Motor neuron (in vitro differentiated cells): ENCODE data around the gene RASSF5. TPM values are rescaled to one million over a fixed set of nuclear protein-coding genes. Genes with fewer than 3 reads are reported as not detected.

Experiments
- ATAC-seq, 8 experiments: fragments of 200-7000 bp; cut with Tn5 transposase; replicated peaks in 6 of 8; 2 replicates each; pipeline ENCODE4 v1.8.0; 2021; ENCODE audit warnings: mild to moderate bottlenecking in 8 of 8, moderate library complexity in 8 of 8
- H3K27ac ChIP-seq, 2 donors: fragments of 250-450 bp; sonication (Bioruptor Pico); 2 replicates each; pipeline ENCODE4 v1.9.0; 2021; ENCODE audit warnings: antibody characterized with exemption in 2 of 2, mild to moderate bottlenecking in 2 of 2, moderate library complexity in 1 of 2
- H3K4me1 ChIP-seq, 2 donors: fragments of 250-450 bp; sonication (Bioruptor Pico); replicated peaks in 1 of 2; 2 replicates each; pipeline ENCODE4 v1.6.1; 2021; ENCODE audit warnings: antibody characterized with exemption in 2 of 2, mild to moderate bottlenecking in 2 of 2, moderate library complexity in 1 of 2
- H3K4me3 ChIP-seq, 5 donors: fragments of 250-450 bp; sonication (Bioruptor Pico); 2 replicates each; pipeline ENCODE4 v1.9.0; 2021; ENCODE audit warnings: antibody characterized with exemption in 5 of 5, mild to moderate bottlenecking in 5 of 5, moderate library complexity in 4 of 5
- whole genome bisulfite sequencing, 10 experiments: fragments of 450-650 bp; shearing (Covaris generic); methylation state at CpG; one replicate each; pipeline ENCODE4 v1.0.0; 2022; 5-methylcytosine and 5-hydroxymethylcytosine counted together
- in situ Hi-C, 9 experiments: fragments of 400-800 bp; cut with MboI; loops; one replicate each; pipeline ENCODE4 v1.15.0; 2021; ENCODE audit warnings: low sequenced_read_pairs in 9 of 9, low pct_unique_long_range_greater_than_20kb in 2 of 9; ENCODE audit not compliant: unreplicated experiment in 9 of 9
- total RNA-seq, 8 experiments: library from RNA; unstranded; fragments of 300-600 nt; gene quantifications; 2 replicates each; pipeline versions ENCODE4 v1.2.3 to v1.2.4, GENCODE V29; 2022

Gene RASSF5
- total RNA-seq, 8 experiments from 2014 or later: 0.81 to 7.6 (median 5.5) TPM

DNA sequence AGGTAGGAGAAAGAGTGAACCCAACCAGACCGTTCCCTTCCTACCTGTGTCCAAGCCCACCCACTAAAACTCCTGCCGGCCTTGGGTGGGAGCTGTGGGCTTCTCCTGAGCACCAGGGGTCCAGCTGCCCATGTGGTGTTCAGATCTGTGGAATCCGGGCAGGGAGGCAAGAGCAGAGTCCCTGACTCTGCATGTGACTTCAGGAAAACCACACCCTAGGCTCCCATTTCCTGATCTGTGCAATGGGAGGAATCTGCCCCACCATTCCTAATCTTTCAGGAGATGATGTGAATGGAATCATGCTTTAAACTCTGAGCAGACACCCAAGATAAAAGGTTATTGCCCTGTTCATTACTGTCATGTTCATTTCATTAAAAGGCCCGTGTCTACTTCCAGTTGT, 77.4 kb downstream of the RASSF5 start:
- WGBS, 10 experiments: 0 to 100% (median 79%) methylated on average over 1 to 4 of the region's 4 CpGs; no CpG with 5 or more reads in 3 of the 10 experiments
- in situ Hi-C loops: loop anchor here in 8 of 9 experiments (5.0 to 25.0 kb wide), 3 partner anchors 97 to 100 kb away; no protein-coding TSS in a partner anchor
- Histone ChIP-seq H3K27ac (no peak overlapping the region), H3K4me3 (no peak overlapping the region), H3K4me1 (peaks cover 0 to 2% of the 10 kb centered on the region in 2 donors)
- ATAC-seq: peak in 3 of 8 experiments; percentile 47 to 67 (median 55)

DNA sequence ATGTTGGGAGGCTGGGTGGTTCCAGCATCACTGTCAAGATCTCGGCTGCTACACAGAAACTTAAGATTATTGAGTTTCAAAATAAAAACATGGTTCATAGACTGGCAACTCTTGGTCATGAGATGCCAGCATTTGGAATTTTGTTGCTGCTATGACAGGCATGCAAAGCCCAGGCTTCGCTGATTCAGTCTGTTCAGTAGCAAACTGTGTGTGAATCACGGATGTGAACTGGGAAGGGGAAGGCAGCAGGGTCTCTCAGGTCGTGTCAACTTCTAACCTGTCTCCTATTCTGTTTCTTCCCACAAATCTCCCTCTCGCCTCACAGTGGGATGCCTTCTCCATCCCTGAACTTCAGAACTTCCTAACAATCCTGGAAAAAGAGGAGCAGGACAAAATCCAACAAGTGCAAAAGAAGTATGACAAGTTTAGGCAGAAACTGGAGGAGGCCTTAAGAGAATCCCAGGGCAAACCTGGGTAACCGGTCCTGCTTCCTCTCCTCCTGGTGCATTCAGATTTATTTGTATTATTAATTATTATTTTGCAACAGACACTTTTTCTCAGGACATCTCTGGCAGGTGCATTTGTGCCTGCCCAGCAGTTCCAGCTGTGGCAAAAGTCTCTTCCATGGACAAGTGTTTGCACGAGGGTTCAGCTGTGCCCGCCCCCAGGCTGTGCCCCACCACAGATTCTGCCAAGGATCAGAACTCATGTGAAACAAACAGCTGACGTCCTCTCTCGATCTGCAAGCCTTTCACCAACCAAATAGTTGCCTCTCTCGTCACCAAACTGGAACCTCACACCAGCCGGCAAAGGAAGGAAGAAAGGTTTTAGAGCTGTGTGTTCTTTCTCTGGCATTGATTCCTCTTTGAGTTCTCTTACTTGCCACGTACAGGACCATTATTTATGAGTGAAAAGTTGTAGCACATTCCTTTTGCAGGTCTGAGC, 79.4 kb downstream of the RASSF5 start:
- peaks cover 0 to 2% of the 10 kb centered on the region in 2 donors for H3K4me1 ChIP-seq
- WGBS, 10 experiments: 53 to 90% (median 81%) methylated on average over 1 to 13 of the region's 13 CpGs
- H3K27ac ChIP-seq: no peak overlapping the region
- no peak for ATAC-seq
- in situ Hi-C loops: loop anchor here in 7 of 9 experiments (5.0 to 25.0 kb wide), 3 partner anchors 99 to 102 kb away; no protein-coding TSS in a partner anchor
- no peak overlapping the region for H3K4me3 ChIP-seq

DNA sequence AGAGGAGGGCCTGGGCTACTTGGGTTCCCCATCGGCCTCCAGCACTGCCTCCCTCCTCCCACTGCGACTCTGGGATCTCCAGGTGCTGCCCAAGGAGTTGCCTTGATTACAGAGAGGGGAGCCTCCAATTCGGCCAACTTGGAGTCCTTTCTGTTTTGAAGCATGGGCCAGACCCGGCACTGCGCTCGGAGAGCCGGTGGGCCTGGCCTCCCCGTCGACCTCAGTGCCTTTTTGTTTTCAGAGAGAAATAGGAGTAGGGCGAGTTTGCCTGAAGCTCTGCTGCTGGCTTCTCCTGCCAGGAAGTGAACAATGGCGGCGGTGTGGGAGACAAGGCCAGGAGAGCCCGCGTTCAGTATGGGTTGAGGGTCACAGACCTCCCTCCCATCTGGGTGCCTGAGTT, 80.6 kb downstream of the RASSF5 start:
- Histone ChIP-seq H3K4me3 (no peak overlapping the region), H3K4me1 (peaks cover 0 to 2% of the 10 kb centered on the region in 2 donors), H3K27ac (no peak overlapping the region)
- in situ Hi-C loops: loop anchor here in 7 of 9 experiments (5.0 to 25.0 kb wide), 3 partner anchors 101 to 103 kb away; no protein-coding TSS in a partner anchor
- no peak for ATAC-seq
- 79 to 100% (median 95%) methylated on average over 2 to 11 of the region's 14 CpGs; no CpG with 5 or more reads in 3 of the 10 experiments for WGBS, 10 experiments

DNA sequence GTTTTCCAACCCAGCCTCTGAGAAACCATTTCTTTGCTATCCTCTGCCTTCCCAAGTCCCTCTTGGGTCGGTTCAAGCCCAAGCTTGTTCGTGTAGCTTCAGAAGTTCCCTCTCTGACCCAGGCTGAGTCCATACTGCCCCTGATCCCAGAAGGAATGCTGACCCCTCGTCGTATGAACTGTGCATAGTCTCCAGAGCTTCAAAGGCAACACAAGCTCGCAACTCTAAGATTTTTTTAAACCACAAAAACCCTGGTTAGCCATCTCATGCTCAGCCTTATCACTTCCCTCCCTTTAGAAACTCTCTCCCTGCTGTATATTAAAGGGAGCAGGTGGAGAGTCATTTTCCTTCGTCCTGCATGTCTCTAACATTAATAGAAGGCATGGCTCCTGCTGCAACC, 81.2 kb downstream of the RASSF5 start:
- no peak overlapping the region for H3K27ac ChIP-seq
- no peak for ATAC-seq
- H3K4me1 ChIP-seq: peaks cover 0 to 1% of the 10 kb centered on the region in 2 donors
- in situ Hi-C loops: loop anchor here in 7 of 9 experiments (5.0 to 25.0 kb wide), 3 partner anchors 101 to 104 kb away; no protein-coding TSS in a partner anchor
- WGBS, 10 experiments: 79 to 100% (median 91%) methylated on average over 1 to 6 of the region's 6 CpGs; no CpG with 5 or more reads in 2 of the 10 experiments
- no peak overlapping the region for H3K4me3 ChIP-seq

DNA sequence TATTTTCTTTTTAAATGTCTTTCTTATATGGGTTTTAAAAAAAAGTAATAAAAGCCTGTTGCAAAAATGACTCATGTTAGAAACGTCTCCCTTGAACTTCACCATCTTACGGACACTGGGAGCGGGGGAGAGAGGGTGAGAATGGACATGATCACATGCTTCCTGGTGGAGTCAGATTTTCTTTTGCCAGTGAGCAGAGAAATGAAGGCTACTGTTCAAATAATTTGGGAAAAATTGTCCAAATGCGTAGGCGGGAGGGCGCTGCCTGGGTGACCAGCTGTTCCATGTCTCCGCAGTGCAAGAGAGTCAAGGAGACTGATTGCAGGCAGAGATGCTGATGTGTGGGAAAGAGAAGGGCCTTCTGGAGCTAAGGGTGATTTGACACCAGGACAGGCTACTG, 81.9 kb downstream of the RASSF5 start:
- Histone ChIP-seq H3K27ac (no peak overlapping the region), H3K4me1 (no peaks in the 10 kb centered on the region), H3K4me3 (no peak overlapping the region)
- peak in 3 of 8 experiments; percentile 10 to 13 (median 12) for ATAC-seq
- 30 to 100% (median 86%) methylated on average over 2 to 7 of the region's 7 CpGs; no CpG with 5 or more reads in 2 of the 10 experiments for WGBS, 10 experiments
- in situ Hi-C loops: loop anchor here in 7 of 9 experiments (5.0 to 25.0 kb wide), 3 partner anchors 102 to 104 kb away; no protein-coding TSS in a partner anchor

DNA sequence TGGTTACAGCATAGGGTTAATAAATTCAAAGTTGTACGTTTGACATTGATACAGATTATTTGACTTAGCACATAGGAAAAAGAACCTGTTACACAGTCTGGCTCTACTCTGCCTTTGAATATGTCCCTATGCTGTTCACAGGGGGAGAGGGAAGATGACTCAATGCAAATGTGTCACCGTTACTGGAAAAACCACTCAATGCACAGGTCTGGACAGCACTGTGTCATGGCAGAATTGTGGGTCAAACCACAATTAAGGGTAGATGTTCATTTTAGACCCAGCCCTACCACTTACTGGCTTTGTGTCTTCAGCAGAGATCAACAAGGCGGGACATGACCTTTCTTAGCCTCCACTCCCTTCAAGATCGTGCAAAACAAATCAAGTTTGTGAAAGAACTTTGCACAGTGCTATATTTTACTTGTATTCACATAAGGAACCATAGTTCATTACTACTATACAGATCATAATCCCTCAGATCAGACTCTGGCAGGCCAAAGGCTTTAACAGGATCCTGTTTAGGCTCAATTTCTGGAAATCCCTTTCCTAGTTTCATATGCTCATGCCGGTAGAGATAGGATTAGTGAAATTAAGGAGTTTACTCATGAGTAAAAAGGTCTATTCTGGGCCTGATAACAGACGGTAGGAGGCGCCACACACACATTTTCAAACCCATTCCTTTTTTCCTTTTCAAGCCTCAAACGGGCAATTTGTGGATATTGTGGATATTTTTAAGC, 82.9 kb downstream of the RASSF5 start:
- H3K27ac ChIP-seq: no peak overlapping the region
- ATAC-seq: peak in 5 of 8 experiments; percentile 69 to 92 (median 72)
- WGBS, 10 experiments: 62 to 100% (median 74%) methylated on average over 3 to 8 of the region's 8 CpGs
- in situ Hi-C loops: loop anchor here in 3 of 9 experiments (25.0 kb wide), 1 partner anchor 103 kb away; no protein-coding TSS in a partner anchor
- no peak overlapping the region for H3K4me3 ChIP-seq
- H3K4me1 ChIP-seq: no peaks in the 10 kb centered on the region

DNA sequence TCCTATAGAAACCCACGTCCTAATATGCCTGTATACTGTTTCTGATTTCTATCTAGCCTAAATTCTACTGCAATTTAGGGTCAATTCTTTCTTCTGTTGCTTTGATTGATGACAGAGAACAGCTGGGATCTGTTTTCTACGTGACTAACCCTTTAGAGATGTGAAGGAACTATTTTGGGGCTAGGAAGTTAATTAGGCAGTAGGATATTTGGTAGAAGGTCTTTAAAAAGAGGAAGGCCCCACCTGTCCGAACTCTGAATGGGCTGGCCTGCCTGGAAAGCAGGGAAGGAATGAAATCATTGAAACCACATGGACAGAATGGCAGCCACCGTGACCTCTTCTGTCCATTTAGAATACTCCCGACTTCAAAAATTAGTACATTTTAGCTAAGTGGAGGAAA, 83.9 kb downstream of the RASSF5 start:
- 47 to 82% (median 72%) methylated on average over 1 to 5 of the region's 5 CpGs; no CpG with 5 or more reads in 1 of the 10 experiments for WGBS, 10 experiments
- in situ Hi-C loops: loop anchor here in 3 of 9 experiments (25.0 kb wide), 1 partner anchor 104 kb away; no protein-coding TSS in a partner anchor
- H3K4me3 ChIP-seq: no peak overlapping the region
- H3K27ac ChIP-seq: no peak overlapping the region
- ATAC-seq: no peak
- H3K4me1 ChIP-seq: no peaks in the 10 kb centered on the region

DNA sequence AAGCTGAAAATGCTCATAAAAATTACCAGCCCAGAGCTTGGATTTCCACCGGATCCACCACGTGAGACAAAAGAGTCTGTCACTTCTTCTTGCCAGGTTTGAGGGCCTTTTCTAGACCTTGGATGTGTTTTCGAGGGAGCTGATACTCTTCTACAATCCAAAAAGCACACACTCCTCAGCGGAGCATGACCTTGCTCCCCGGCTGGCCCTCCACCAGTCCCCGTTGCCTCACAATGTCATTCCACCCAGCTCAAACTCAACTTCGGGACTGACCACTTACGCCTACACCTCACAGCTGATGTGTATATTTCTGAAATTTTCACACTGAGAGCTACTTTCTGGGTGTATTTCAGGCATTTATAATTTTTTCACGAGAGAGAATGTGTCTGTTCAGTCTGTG, 84.4 kb downstream of the RASSF5 start:
- WGBS, 10 experiments: 81 to 100% (median 95%) methylated on average over 1 to 9 of the region's 9 CpGs; no CpG with 5 or more reads in 2 of the 10 experiments
- in situ Hi-C loops: loop anchor here in 3 of 9 experiments (25.0 kb wide), 1 partner anchor 104 kb away; no protein-coding TSS in a partner anchor

DNA sequence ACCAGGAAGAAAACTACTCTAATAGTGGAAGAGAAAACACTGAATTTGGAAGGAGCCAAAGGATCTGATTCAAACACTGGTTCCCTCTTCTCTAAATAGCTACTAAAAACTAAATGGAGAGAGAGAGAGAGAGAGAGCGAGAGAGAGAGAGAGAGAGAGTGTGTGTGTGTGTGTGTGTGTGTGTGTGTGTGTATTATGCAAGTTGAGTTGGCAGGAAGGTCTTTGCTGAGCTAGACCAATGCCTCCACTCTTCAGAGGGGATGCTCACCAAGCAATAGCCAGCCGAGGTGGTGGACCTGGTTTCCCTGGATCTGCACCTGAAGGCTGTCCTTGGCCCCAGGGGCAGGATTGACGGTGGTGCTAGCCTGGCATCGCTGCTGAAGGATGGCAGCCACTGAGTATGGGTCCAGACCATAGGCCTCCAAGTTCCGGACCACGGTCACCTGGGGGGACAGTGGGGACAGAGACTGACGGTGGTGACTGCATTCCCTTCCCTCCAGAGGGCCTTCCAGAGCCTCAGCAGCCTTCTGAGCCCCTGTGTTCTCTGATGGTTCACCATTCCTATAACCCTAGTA, 86.1 kb downstream of the RASSF5 start:
- in situ Hi-C loops: loop anchor here in 3 of 9 experiments (25.0 kb wide), 1 partner anchor 106 kb away; no protein-coding TSS in a partner anchor
- H3K4me1 ChIP-seq: no peaks in the 10 kb centered on the region
- no peak overlapping the region for H3K4me3 ChIP-seq
- no peak overlapping the region for H3K27ac ChIP-seq
- 60 to 100% (median 89%) methylated on average over 1 to 4 of the region's 7 CpGs; no CpG with 5 or more reads in 4 of the 10 experiments for WGBS, 10 experiments
- ATAC-seq: no peak

More for the DNA sequence above, 84.4 kb downstream of the RASSF5 start:
- Histone ChIP-seq H3K27ac (no peak overlapping the region), H3K4me3 (no peak overlapping the region), H3K4me1 (no peaks in the 10 kb centered on the region)
- ATAC-seq: no peak

DNA sequence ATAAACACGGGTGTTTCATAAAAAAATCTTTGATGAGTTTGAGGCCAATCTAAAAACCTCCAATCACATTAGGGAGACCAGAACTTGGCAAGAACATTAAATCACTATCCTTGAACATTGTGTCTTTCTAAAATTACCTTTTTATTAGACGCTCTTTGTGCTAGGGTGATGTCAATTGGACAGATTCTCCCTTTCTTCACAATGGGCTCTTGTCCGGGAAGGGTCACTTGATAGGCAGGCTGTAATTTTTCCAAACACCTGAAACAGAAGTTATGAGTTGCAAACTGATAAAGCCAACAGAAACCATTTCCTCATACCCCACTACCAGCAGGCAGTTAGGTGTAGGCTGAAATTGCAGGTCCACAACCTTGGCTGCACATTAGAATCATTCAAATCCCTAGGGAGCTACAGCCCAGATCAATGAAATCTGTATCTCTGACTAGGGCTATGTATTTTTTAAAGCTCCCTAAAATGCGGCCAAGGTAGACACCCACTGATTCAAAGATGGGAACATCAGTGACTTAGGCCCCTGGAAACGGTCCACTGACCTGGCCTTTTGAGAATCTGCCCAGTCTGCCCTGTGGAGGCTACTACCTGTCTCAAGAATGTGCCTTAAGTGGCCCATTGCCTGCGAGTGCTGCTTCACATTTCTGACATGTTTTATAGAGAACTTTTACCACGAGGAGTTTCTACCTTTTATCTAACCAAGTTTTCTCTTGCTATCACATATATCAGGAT, 88.4 kb downstream of the RASSF5 start:
- no peak for ATAC-seq
- H3K4me1 ChIP-seq: no peaks in the 10 kb centered on the region
- in situ Hi-C loops: loop anchor here in 3 of 9 experiments (25.0 kb wide), 1 partner anchor 108 kb away; no protein-coding TSS in a partner anchor
- H3K4me3 ChIP-seq: no peak overlapping the region
- 80 to 100% (median 100%) methylated on average over 1 to 7 of the region's 7 CpGs; no CpG with 5 or more reads in 1 of the 10 experiments for WGBS, 10 experiments
- H3K27ac ChIP-seq: no peak overlapping the region

DNA sequence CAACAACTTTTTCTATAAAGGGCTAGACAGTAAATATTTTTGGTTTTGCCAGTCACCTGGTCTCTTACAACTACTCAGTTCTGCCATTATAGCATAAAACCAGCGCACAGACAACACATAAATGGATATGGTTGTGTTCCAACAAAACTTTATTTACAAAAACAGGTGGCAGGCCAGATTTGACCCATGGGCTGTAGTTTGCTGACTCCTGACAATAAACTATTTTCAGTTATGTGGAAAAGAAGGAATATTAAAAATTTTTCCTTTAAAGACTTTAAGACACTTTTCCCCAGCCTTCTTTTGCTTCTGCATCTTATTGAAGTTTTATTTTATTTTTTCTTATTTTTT, 89.0 kb downstream of the RASSF5 start:
- no peak for ATAC-seq
- in situ Hi-C loops: loop anchor here in 3 of 9 experiments (25.0 kb wide), 1 partner anchor 109 kb away; no protein-coding TSS in a partner anchor

More for the DNA sequence above, 89.0 kb downstream of the RASSF5 start:
- H3K4me1 ChIP-seq: no peaks in the 10 kb centered on the region
- H3K27ac ChIP-seq: no peak overlapping the region
- 71 to 100% (median 100%) methylated on average over 1 of the region's 1 CpG; no CpG with 5 or more reads in 1 of the 10 experiments for WGBS, 10 experiments
- H3K4me3 ChIP-seq: no peak overlapping the region
